ENCODE results near the gene ARID3A. TPM values are rescaled to one million over a fixed set of nuclear protein-coding genes. Genes with fewer than 3 reads are reported as not detected.
A peak's percentile ranks its signal among the peaks of the same experiment; 100 is the strongest.

The ARID3A gene
- total RNA-seq, 2 donors from 2014 or later = 31.7 to 34.0 TPM

- DNase-seq (no peak), ATAC-seq (replicated peaks in 1 of 2) (no peak)
- Mint-ChIP-seq H3K27me3 (ENCODE audit: low read depth) (no peaks in the 10 kb centered on the region), H3K36me3 (ENCODE audit: insufficient read depth in 2 of 2) (peaks cover 2% of the 10 kb centered on the region in 2 donors), H3K4me3 (no peak overlapping the region), H3K9me3 (no peaks in the 10 kb centered on the region), H3K27ac (no peak overlapping the region), H3K4me1 (ENCODE audit: low read depth) (peaks cover 11% of the 10 kb centered on the region)
Measured at GRCh38 chr19:897442-898039, 28.3 kb upstream of the ARID3A start.

DNA sequence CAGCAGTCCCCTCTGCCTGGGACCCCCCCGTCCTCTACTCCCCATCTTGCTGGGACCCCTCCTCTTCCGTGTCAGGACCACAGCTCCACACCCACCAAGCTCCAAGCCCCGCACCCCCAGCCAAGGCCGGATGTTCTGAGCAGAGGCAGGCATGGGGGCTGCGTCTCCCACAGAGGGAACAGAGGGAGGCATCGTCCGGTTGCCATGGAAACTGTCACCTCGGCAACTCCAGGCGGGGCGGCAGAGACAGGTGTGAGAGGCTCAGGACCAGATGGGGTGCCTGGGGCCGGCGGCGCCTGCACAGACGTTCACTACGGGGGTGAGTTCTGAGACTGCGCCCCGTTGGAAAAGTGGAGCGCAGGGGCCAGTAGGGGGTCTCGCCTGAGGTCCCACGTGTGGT is 27.2 kb upstream of the ARID3A start:
- peak in 1 of 2 donors; percentile 33 for DNase-seq
- Mint-ChIP-seq H3K36me3 (ENCODE audit: insufficient read depth in 2 of 2) (peaks cover 0 to 2% of the 10 kb centered on the region in 2 donors), H3K27ac (no peak overlapping the region), H3K9me3 (no peaks in the 10 kb centered on the region), H3K4me3 (no peak overlapping the region), H3K4me1 (ENCODE audit: low read depth) (peaks cover 4% of the 10 kb centered on the region), H3K27me3 (ENCODE audit: low read depth) (no peaks in the 10 kb centered on the region)
- ATAC-seq (replicated peaks in 1 of 2) = no peak

GRCh38 chr19:899336-900042 is 26.3 kb upstream of the ARID3A start:
- DNase-seq = no peak
- Mint-ChIP-seq H3K4me1 (ENCODE audit: low read depth) (peaks cover 5% of the 10 kb centered on the region), H3K27ac (no peak overlapping the region), H3K9me3 (no peaks in the 10 kb centered on the region), H3K4me3 (no peak overlapping the region), H3K36me3 (ENCODE audit: insufficient read depth in 2 of 2) (peaks cover 0 to 2% of the 10 kb centered on the region in 2 donors), H3K27me3 (ENCODE audit: low read depth) (no peaks in the 10 kb centered on the region)
- ATAC-seq (replicated peaks in 1 of 2) = no peak

GRCh38 chr19:900043-900301 is 25.9 kb upstream of the ARID3A start:
- Mint-ChIP-seq H3K4me1 (ENCODE audit: low read depth) (peaks cover 9% of the 10 kb centered on the region), H3K36me3 (ENCODE audit: insufficient read depth in 2 of 2) (peaks cover 0 to 4% of the 10 kb centered on the region in 2 donors), H3K9me3 (no peaks in the 10 kb centered on the region), H3K27ac (no peak overlapping the region), H3K4me3 (no peak overlapping the region), H3K27me3 (ENCODE audit: low read depth) (no peaks in the 10 kb centered on the region)
- no peak for ATAC-seq (replicated peaks in 1 of 2)
- DNase-seq = no peak

- Mint-ChIP-seq H3K36me3 (ENCODE audit: insufficient read depth in 2 of 2) (peaks cover 0 to 4% of the 10 kb centered on the region in 2 donors), H3K27me3 (ENCODE audit: low read depth) (no peaks in the 10 kb centered on the region), H3K9me3 (no peaks in the 10 kb centered on the region), H3K27ac (no peak overlapping the region), H3K4me3 (no peak overlapping the region), H3K4me1 (ENCODE audit: low read depth) (peaks cover 9% of the 10 kb centered on the region)
- peak; percentile 53 to 56 for ATAC-seq (replicated peaks in 1 of 2)
- peak in 1 of 2 donors; percentile 24 for DNase-seq
Measured at GRCh38 chr19:900302-901111, 25.3 kb upstream of the ARID3A start.

DNA sequence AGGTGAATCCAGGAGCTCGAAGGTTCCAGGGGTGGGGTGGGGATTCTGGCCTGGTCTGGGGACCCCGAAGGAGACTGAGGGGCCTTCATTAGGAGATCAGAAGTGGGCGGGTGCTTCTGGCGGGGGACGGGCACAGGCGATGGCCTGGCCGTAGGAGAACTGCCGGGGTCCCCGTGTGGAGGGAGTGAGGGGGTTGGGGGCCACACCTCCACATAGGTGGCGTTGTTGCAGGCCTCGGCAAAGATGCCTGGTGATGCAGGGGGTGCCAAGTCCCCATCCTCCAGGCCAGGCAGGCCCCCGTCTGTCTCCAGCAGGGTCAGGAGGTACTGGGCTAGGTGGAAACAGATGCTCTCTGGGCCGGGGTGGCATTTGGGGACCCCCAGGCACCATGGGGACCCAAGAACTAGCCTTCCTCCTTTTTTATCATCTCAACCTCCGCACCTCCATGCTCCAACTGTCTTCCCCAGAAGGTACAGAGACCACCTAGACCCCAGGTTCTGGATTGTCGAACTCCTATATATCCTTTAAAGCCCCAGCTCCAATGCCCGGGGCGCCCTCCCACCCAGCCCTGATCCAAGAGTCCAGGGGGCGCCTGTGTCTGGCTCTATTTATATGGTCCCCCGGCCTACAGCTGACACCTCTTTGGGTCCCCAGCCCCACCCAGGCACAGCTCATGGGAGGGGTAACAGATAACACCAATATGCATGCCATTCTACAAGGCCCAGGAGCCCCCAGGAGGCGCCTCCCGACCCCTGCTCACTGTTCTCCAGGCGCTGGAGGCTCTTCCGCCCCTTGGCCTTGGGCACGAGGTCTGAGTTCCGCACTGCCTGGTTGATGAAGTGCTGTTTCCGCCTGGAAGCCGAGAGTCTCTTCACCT is 24.4 kb upstream of the ARID3A start:
- peaks cover under 1 to 4% of the 10 kb centered on the region in 2 donors for H3K36me3 Mint-ChIP-seq (ENCODE audit: insufficient read depth in 2 of 2)
- no peaks in the 10 kb centered on the region for H3K9me3 Mint-ChIP-seq
- H3K4me3 Mint-ChIP-seq = no peak overlapping the region
- DNase-seq (no peak), ATAC-seq (replicated peaks in 1 of 2) (no peak)
- H3K27ac Mint-ChIP-seq = no peak overlapping the region
- peaks cover 17% of the 10 kb centered on the region for H3K4me1 Mint-ChIP-seq (ENCODE audit: low read depth)
- H3K27me3 Mint-ChIP-seq (ENCODE audit: low read depth) = no peaks in the 10 kb centered on the region

- H3K9me3 Mint-ChIP-seq = no peaks in the 10 kb centered on the region
- H3K27ac Mint-ChIP-seq = no peak overlapping the region
- H3K4me3 Mint-ChIP-seq = no peak overlapping the region
- H3K4me1 Mint-ChIP-seq (ENCODE audit: low read depth) = peaks cover 23% of the 10 kb centered on the region
- ATAC-seq (replicated peaks in 1 of 2) = no peak
- H3K36me3 Mint-ChIP-seq (ENCODE audit: insufficient read depth in 2 of 2) = peaks cover 1 to 2% of the 10 kb centered on the region in 2 donors
- no peaks in the 10 kb centered on the region for H3K27me3 Mint-ChIP-seq (ENCODE audit: low read depth)
- no peak for DNase-seq
Measured at GRCh38 chr19:902093-902370, 23.8 kb upstream of the ARID3A start.

- Mint-ChIP-seq H3K27ac (no peak overlapping the region), H3K27me3 (ENCODE audit: low read depth) (no peaks in the 10 kb centered on the region), H3K9me3 (no peaks in the 10 kb centered on the region), H3K36me3 (ENCODE audit: insufficient read depth in 2 of 2) (peaks cover 1 to 2% of the 10 kb centered on the region in 2 donors), H3K4me3 (no peak overlapping the region), H3K4me1 (ENCODE audit: low read depth) (peaks cover 29% of the 10 kb centered on the region)
- no peak for DNase-seq
- no peak for ATAC-seq (replicated peaks in 1 of 2)
Measured at GRCh38 chr19:902446-903226, 23.2 kb upstream of the ARID3A start.

DNA sequence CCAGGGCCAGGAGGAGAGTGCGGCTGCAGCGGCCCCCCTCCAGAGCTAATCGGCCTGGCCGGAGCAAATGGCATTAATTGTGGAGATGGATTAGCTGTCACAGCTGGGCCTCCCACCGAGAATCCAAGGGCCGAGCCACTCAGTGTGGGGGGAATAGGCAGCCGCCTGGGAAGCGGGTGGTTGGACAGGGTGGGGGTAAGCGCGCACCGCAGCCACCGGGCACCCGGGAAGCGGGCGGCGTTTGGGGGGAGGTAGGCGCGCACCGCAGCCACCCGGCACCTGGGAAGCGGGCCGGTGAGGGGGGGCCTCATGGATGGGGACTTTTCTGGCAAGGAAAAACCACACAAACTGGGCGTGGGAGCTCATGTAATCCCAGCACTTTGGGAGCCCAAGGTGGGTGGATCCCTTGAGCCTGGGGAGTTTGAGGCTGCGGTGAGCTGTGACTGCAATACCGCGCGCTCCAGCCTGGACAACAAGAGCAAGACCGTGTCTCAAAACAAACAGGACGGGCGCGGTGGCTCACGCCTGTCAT is 22.5 kb upstream of the ARID3A start:
- H3K4me3 Mint-ChIP-seq = no peak overlapping the region
- ATAC-seq (replicated peaks in 1 of 2) (no peak), DNase-seq (no peak)
- peaks cover 1 to 2% of the 10 kb centered on the region in 2 donors for H3K36me3 Mint-ChIP-seq (ENCODE audit: insufficient read depth in 2 of 2)
- no peak overlapping the region for H3K27ac Mint-ChIP-seq
- H3K9me3 Mint-ChIP-seq = no peaks in the 10 kb centered on the region
- peaks cover 35% of the 10 kb centered on the region for H3K4me1 Mint-ChIP-seq (ENCODE audit: low read depth)
- H3K27me3 Mint-ChIP-seq (ENCODE audit: low read depth) = no peaks in the 10 kb centered on the region

GRCh38 chr19:904545-904944 is 21.3 kb upstream of the ARID3A start:
- Mint-ChIP-seq H3K9me3 (no peaks in the 10 kb centered on the region), H3K4me3 (no peak overlapping the region), H3K4me1 (ENCODE audit: low read depth) (peaks cover 47% of the 10 kb centered on the region), H3K27ac (peak overlapping the region; percentile 61), H3K27me3 (ENCODE audit: low read depth) (no peaks in the 10 kb centered on the region), H3K36me3 (ENCODE audit: insufficient read depth in 2 of 2) (peaks cover 4% of the 10 kb centered on the region in 2 donors)
- ATAC-seq (replicated peaks in 1 of 2) (no peak), DNase-seq (no peak)

- peak overlapping the region; percentile 49 to 67 for H3K4me3 Mint-ChIP-seq
Measured at GRCh38 chr19:906480-906879, 19.4 kb upstream of the ARID3A start.

GRCh38 chr19:907183-907853 is 18.5 kb upstream of the ARID3A start:
- Mint-ChIP-seq H3K36me3 (ENCODE audit: insufficient read depth in 2 of 2) (peaks cover 4 to 10% of the 10 kb centered on the region in 2 donors), H3K27ac (peak overlapping the region; percentile 46), H3K9me3 (no peaks in the 10 kb centered on the region), H3K4me3 (peak overlapping the region; percentile 49 to 67), H3K27me3 (ENCODE audit: low read depth) (no peaks in the 10 kb centered on the region), H3K4me1 (ENCODE audit: low read depth) (peaks cover 60% of the 10 kb centered on the region)
- peak; percentile 50 to 55 for DNase-seq
- ATAC-seq (replicated peaks in 1 of 2) = peak; percentile 12 to 20

More at GRCh38 chr19:906480-906879, 19.4 kb upstream of the ARID3A start:
- Mint-ChIP-seq H3K36me3 (ENCODE audit: insufficient read depth in 2 of 2) (peaks cover 4 to 10% of the 10 kb centered on the region in 2 donors), H3K9me3 (no peaks in the 10 kb centered on the region), H3K4me1 (ENCODE audit: low read depth) (peaks cover 60% of the 10 kb centered on the region), H3K27ac (peak overlapping the region; percentile 85), H3K27me3 (ENCODE audit: low read depth) (no peaks in the 10 kb centered on the region)
- ATAC-seq (replicated peaks in 1 of 2) (no peak), DNase-seq (no peak)

Measured in activated T-cell treated with anti-CD3 and anti-CD28 coated beads, Interleukin-2, amount 50 U/mL, for 72 hours (primary cell).